ENCODE data around the gene CELSR1.
"Not testable (repeated sequence)": the region's sequence is repeated elsewhere in the genome, so short reads cannot be mapped to it uniquely, and the experiment has no call there.

The CELSR1 gene

GRCh38 chr22:46338636-46339035, 198.8 kb downstream of the CELSR1 start:
- DNase-seq = no peak

- no peak for DNase-seq
These were observed 199.6 kb downstream of the CELSR1 start for GRCh38 chr22:46337870-46338269.

DNA sequence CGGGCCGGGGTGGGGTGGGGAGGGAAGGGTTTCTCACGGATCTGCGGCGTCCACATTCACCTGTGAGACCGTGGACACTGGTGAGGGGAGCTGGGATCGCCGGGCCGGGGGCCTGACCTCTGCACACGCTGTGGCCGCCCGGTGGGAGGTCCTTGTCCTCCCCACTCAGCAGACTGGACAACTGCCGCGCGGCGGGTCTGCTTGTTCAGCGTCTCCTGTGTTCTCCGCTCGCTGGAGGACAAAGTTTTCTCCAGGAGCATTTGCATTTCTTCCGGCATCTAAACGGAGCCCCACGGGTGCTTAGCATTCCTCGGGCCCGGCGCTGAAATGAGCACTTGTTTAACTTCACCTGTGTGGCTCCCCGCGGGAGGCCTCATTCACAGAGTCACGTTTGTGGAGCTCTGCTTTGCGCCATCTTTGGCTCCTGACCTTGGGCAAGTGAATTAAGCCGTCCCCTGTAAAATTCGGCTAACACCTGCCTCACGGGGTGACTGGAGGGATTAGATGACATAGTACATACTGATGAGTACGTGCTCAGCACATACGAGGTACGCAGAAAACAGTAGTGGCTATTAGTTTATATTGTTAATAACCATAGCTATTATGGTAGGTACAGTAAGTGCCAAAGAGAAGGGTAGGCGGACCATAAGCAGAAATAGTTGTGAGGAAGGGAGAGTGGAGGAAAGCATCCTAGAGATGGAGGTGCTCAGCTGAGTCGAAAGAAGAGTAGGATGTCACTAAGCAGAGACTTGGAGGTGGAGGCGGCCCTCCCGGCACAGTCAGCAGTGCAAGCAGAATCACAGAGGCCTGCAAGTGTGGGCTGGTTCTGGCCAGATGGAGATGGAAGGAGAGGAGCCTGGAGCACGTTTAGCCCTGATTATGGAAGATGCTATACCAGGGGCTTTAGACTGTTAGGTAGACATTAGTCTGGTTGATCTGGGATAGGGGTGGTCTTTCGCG, 201.0 kb downstream of the CELSR1 start:
- peak; percentile 10 for DNase-seq

DNA sequence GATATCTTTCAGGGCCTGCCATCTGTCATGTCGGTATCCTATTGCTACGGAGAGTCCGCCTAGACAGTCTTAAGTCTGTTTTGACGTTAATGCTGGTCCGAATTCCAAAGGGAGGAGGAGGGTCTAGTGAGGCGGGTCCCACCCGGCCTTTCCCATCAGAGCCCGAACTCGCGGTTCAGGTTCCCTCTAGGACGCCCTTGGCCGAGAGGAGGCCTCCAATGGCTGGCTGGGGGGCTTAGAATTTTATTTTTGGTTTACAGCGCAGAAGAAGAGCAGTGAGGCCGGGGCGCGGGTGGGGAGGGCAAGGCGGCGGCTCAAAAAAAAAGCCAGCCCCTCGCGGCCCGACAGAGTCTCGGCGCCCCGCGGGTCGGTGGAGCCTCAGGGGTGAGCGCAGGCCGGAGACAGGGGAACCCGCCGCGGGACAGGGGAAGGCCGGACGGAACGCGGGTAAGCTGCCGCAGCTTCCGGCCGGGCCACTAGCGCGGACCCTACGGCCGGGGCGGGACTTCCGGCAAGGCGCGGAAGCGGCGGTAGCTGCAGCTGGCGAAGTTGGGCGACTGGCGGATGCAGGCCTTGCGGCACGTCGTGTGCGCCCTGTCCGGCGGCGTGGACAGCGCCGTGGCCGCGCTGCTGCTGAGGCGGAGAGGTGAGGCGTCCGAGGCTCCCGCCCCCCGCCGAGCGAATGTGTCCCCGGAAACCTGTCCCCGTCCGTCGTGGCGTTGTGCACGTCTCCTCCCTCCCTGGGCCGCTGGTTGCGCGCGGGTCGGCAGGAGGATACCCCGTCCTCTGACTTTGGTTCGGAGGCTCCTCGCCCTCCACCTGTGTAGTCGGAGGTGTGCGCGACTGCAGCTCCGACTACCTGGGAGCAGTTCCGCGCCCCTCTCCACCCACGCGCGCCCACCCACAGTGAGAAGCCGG, 202.0 kb downstream of the CELSR1 start, which contains the start of gene TRMU:
Gene TRMU, plus strand, starts transcription at position 514 of the 918 bp plus-strand sequence. Its CDS starts 51 bp downstream, at position 565.
- DNase-seq = peak; percentile 65

DNA sequence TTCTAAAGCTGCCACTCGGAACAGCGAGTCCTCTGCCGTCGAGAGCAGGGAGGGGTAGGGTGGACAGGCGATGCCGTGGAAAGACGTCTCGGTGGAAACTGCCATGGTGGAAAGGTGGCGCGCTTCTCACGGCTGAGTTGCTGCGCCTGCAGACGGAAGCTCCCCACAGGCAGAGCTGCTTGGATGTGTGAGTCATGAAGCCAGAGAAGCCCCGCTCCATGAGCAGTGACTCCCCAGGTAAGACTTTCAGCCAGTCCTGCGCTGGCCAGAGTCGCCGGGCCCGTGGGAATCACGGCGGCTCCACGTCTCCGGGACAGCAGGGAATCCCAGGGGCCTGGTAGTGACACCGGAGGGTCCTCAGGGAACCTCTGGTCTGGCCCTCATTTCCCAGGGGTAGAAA, 205.9 kb downstream of the CELSR1 start:
- no peak for DNase-seq

DNA sequence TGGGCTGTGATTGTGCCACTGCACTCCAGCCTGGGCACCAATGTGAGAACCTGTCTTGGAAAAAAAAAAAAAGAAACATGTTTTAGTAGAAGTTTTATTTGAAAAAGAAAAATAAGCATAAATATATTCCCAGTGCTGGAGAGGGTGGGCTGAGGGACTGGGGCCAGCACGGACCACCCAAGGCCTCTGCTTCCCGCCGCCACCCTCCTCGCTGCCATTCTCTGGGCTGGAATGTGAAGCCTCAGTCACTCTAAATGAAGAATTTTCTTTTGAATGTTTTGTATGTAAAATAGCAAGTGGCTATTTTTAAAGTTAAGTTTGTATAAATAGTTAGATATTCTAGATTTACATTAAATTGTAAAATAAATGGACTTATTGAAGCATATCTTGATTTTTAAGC, 207.0 kb downstream of the CELSR1 start:
- DNase-seq = no peak

- DNase-seq = no peak
These were observed 207.8 kb downstream of the CELSR1 start for GRCh38 chr22:46329616-46330015.

DNA sequence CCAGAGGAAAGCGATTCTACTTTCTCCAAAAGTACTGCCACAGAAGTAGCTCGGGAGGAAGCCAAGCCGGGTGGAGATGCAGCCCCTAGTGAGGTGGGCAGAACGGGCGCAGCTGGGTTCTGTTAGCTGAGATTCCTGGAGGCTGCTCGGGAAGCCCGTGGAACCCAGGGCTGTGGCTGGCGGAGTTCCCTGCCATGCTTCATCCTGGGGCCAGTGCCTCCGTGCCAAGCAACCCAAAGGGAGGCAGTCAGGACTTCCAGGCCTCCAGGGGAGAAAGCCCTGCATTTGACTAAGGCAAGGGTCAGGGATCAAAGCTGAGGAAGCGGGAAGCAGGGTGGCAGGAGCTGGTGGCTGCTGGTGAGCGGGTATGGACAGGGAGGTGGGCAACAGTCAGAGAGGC, 208.6 kb downstream of the CELSR1 start:
- DNase-seq = no peak

GRCh38 chr22:46327691-46328465, 209.5 kb downstream of the CELSR1 start:
- DNase-seq = no peak

GRCh38 chr22:46326066-46326680, 211.2 kb downstream of the CELSR1 start:
- no peak for DNase-seq

DNA sequence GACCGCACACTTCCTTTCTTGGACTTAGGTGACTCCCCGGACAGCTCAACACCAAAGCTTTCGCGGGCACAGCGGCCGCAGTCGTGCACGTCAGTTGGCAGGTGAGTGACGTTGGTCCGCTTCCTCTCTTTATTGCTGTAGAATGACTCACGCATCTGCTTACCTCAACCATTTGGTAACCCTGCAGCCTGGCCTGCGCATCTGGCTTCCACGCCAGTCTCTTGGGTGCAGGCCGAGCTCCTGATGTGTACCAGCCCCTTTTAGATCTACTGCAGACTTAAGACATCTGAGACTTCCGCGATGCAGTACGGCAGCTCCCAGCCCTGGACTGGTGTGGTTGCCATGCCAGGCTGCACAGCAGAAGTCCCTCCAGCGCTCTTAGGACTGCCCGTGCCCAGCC, 214.3 kb downstream of the CELSR1 start:
- no peak for DNase-seq

- DNase-seq = no peak
These were observed 214.7 kb downstream of the CELSR1 start for GRCh38 chr22:46322711-46323110.

- DNase-seq = no peak
These were observed 216.6 kb downstream of the CELSR1 start for GRCh38 chr22:46320716-46321386.

DNA sequence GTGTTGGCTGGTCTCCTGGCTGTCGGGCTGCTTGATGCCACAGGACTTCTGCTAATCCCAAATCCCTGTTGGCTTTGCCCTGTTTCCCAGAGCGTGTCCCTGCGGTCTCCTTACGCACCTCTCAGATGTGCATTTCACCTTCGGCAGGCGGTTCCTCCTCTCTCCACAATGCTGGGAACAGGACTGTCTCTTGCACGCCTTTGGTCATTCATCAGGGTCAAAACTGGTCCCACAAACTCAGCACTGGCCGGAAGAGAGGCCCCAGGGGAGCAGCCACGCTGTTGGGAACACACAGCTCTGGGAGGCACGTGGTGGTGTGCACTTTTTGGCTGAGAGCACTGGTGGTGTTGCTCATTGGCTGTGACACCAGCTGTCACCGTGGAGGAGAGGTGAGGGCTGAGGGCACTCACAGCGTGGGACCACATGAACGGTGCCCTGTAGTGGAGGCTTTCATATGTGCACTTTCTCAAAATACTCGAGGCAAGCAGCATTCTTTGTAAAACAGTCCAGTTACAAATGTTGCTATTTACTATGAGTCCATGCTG, 217.2 kb downstream of the CELSR1 start:
- DNase-seq = no peak

DNA sequence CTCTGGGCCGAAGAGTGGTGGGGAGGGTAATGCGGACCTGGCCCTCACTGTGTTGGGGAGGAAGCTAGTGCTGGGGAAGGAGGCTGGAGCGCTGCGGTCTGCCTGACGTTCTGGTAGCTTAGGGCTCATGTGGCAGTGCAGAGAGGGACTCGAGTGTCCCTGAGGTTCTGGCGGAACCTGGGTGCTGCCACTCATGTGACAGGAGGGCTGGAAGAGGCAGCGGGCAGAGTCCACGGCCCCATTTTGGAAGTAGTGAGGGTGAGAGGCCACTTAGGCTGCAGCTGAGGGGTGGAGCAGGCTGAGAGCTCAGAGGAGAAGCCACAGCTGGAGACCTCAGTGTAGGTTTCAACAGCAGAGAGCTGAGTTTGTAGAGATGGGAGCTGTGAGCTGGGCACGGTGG, 218.1 kb downstream of the CELSR1 start:
- no peak for DNase-seq

DNA sequence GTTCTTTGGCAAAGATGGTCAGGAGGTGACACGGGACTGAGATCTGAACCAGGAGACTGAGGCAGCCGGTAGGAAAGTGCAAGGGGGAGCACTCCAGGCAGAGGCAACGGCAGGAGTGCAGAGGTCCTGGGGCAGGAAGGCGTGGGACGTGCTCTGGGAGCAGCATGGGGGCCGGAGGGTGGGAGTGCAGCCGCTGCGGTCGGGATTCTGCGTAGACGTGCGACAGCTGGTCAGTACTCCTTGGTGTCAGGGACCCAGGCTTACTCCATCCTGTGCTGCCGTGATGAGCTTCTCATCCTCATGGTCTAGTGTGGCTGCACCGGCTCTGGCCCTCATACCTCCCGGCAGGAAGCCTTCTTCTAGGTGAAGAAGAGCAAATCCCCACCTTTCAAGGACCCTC, 218.8 kb downstream of the CELSR1 start:
- no peak for DNase-seq

DNA sequence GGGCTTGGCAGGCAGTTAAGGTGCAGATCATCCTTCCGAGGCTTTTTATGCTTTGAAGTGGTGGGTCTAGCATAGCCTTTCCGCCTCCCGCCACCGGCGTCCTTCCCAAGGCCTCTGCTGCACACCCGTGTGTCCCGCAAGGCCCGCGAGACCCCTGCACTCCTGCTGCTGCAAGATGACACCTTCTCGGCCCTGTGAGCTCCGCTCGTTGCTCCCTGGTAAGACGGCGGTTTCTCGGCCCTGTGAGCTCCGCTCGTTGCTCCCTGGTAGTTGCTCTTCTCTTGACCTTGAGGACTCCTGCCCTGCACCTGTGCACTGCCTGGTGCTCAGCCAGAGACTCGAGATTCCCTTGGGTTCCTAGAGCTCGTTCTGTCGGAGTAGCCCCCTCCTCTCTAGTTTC, 219.8 kb downstream of the CELSR1 start:
- DNase-seq = no peak

DNA sequence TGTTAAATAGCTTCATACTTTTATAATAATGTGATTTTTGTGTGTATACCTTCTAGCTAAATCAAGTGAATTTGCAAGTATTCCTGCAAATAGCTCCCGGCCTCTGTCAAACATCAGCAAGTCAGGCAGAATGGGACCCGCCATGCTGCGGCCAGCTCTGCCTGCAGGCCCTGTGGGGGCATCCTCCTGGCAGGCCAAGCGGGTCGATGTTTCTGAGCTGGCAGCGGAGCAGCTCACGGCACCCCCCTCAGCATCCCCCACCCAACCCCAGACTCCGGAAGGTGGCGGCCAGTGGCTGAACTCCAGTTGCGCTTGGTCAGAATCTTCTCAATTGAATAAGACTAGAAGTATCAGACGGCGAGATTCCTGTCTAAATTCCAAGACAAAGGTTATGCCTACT, 221.4 kb downstream of the CELSR1 start:
- no peak for DNase-seq

DNA sequence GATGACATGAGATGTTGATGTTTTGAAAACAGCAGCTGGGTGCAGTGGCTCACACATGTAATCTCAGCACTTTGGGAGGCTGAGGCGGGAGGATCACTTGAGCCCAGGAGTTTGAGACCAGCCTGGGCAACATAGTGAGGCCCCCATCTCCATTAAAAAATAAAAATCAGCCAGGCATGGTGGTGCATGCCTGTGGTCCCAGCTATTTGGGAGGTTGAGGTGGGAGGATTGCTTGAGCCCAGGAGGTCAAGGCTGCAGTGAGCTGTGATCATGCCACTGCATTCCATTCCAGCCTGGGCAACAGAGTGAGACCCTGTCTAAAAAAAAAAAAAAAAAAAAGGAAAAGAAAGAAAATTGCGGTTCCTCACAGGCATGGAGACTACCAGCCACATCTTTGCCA, 224.6 kb downstream of the CELSR1 start:
- DNase-seq = not testable (repeated sequence)

DNA sequence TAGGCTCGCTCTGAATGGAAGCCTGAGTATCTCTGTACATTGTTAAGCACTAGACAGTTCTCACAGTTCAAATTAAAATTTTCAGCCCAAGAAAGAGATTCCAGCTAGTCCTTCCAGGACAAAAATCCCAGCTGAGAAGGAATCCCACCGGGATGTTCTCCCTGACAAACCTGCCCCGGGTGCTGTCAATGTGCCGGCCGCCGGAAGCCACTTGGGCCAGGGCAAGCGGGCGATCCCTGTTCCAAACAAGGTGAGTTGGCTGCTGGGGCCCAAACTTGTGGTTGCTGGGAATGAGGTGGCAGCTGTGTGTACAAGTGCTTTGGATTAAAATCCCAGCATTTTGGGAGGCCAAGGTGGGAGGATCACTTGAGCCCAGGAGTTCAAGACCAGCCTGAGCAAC, 225.4 kb downstream of the CELSR1 start:
- DNase-seq = no peak
